EL (cell line): ENCODE data around the gene CCL2.
"Not testable (repeated sequence)": the region's sequence is repeated elsewhere in the genome, so short reads cannot be mapped to it uniquely, and the experiment has no call there.

ENCODE experiments used
- DNase-seq: peaks from one replicate; pipeline ENCODE4 v3.0.0-alpha.2; 2016

The CCL2 gene

DNA sequence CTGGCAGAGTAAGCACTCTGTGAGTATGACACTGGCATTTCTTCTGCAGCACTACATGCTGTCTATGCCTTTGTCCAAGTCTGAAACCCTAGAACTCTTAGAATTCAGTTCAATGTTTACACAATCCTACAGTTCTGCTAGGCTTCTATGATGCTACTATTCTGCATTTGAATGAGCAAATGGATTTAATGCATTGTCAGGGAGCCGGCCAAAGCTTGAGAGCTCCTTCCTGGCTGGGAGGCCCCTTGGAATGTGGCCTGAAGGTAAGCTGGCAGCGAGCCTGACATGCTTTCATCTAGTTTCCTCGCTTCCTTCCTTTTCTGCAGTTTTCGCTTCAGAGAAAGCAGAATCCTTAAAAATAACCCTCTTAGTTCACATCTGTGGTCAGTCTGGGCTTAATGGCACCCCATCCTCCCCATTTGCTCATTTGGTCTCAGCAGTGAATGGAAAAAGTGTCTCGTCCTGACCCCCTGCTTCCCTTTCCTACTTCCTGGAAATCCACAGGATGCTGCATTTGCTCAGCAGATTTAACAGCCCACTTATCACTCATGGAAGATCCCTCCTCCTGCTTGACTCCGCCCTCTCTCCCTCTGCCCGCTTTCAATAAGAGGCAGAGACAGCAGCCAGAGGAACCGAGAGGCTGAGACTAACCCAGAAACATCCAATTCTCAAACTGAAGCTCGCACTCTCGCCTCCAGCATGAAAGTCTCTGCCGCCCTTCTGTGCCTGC is at the start of gene CCL2:
Gene CCL2 (plus strand): TSS at position 635 of the 730 bp plus-strand sequence. CDS start 65 bp downstream, at position 700.
- peak; percentile 92 for DNase-seq

DNA sequence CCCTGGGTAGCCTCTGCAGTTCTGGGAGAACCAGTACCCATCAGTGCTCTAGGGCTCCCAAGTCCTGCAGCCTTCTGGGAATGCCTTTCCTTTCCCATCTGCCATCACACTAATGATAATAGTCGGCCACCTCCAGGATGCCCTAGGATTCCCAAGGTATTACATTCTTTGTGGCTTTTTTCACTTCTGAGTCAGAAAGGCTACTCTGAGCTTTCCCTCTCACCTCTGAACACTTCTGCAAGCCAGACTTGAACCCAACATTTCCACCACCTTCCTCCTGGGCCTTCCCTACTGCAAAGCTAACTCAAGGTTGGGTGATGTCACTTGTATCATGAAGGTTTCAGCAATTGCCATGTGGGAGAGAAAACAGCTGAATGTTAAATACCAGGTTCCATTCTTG is 49.7 kb upstream of the CCL2 start:
- no peak for DNase-seq

GRCh38 chr17:34206569-34206968 is 48.5 kb upstream of the CCL2 start:
- DNase-seq, result no peak

GRCh38 chr17:34207572-34207971 is 47.5 kb upstream of the CCL2 start:
- DNase-seq, result peak; percentile 66

- no peak for DNase-seq
Measured at GRCh38 chr17:34218748-34219147, 36.3 kb upstream of the CCL2 start.

DNA sequence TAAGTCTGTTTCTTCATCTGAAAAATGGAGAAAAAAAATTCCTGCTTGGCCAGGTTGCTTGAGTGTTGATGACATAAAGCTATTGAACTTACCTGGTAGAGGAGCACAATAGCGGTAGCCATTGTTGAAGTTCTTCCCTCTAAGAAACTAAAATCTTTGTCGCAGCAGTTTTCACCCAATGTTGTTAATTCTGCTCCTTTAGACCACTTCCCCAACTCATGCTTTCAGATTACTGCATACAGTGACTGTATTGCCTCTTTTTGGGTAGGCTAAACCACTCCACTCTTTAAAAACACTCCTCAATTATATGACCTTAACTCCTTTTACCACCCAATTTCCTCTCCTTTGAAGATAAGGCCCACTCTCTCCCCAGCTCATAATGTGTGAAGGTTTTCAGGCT is 35.7 kb upstream of the CCL2 start:
- DNase-seq, result no peak

- no peak for DNase-seq
Measured at GRCh38 chr17:34220045-34220751, 34.9 kb upstream of the CCL2 start.

DNA sequence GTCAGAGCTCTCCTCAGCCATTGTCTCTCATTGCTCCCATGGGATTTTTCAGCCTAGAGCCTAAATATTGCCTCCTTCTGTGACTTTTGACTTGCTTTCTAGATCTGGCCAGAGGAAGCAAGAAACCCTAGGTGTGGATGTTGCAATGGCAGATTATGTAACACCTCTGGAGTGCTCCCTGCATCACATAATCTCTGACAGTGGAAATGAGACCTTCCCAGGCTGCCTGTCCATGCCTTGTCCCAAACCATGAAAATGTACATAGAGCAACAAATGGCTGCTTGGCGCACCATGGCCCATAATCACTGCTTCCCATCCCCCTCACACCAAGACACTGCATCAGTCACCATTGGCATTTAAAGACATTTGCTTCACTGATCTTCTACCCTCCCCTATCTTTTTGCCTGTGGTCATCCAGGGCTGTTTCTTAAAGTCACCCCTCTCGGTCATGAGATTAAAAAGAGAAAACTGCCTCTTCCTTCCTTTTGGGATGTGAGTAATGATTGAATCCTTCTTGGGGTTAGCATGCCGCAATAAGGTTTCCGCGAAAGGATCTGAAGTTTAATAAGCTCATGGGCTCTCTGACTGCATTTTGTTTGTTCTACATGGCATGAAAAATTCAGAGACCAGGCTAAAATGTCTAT is 34.2 kb upstream of the CCL2 start:
- DNase-seq, result no peak

DNA sequence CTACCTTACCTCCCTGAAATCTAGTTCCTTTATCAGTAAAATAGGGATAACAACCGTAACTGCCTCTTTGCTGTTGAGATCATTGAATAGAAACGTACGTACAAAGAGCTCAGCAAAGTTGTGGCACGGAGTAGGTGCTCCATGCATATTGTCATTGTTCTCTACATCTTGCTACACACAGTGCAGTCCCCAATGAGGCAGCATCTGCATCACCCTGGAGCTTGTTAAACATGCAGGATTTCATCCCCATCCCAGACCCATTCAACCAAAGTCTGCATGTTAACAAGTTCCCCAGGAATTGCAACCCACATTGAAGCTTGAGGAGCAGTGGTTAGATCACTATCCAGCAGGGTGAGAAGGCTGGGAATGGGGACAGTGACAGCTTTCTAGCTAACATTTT is 33.7 kb upstream of the CCL2 start:
- DNase-seq, result no peak

DNA sequence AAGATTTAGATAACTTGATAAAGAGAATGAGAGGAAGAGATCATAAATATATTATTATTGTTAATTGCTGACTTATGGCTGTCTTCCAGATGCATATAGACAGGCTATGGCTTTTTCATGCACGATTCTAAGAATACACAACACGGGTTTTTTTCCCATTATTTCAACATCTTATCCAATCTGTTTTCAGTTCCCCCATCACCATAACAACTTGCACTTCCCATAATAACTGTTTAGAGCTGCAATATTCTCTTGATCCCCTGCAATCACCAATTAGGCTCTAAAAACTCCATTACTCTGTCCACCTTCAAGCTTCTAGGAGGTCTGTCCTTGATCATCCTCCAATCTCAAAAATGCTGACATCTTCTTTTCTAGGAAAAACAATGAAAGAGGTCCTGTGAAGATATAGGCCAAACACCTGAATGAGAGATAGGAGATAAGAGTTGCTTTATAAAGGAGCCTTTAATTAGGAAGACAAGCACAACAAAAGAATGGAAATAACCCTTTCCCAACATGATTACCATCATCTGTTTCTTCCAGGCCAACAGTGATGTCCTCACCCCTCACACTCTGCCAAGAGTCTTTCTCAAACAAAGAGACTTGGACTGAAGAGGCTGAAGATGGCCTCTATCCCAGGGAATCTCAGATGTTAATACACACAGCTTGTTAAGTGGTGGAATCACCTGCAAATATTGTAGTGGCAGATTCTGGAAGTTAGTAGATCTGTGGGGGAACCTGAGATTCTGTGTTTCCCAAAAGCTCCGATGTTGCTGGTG is 32.2 kb upstream of the CCL2 start:
- DNase-seq, result no peak

DNA sequence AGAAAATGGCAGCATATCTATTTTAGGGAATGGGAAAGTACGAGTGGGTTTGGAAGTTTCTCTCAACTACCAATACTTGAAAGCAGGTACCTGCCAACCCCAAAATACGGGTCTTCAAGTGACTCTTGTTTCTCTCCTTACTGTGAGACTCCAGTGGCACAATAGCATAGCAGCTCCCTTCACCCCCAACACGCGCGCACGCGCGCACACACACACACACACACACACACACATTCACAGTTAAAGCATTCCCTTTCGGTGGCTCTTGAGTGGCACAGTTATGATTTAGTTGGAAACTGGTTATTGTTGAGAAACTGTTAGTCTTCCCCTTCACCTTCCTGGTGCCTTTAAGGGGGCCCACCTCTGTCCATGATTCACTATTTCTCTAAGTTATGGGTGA is 30.0 kb upstream of the CCL2 start:
- no peak for DNase-seq

- peak; percentile 66 for DNase-seq
Measured at GRCh38 chr17:34226011-34226743, 28.9 kb upstream of the CCL2 start.

- no peak for DNase-seq
Measured at GRCh38 chr17:34226744-34227034, 28.4 kb upstream of the CCL2 start.

DNA sequence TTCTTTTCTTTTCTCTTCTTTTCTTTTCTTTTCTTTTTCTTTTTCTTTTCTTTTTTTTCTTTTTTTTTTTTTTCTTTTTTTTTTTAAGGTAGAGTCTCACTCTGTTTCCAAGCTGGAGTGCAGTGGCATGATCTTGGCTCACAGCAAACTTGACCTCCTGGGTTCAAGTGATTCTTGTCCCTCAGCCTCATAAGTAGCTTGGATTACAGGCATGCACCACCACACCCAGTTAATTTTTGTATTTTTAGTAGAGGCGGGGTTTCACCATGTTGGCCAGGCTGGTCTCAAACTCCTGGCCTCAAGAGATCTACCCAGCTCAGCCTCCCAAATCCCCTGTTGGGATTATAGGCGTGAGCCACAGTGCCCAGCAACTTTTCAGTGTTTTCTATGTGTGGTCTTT is 27.8 kb upstream of the CCL2 start:
- not testable (repeated sequence) for DNase-seq

- no peak for DNase-seq
Measured at GRCh38 chr17:34227707-34228106, 27.4 kb upstream of the CCL2 start.

GRCh38 chr17:34228781-34229180 is 26.3 kb upstream of the CCL2 start:
- no peak for DNase-seq

GRCh38 chr17:34230342-34230741 is 24.7 kb upstream of the CCL2 start:
- no peak for DNase-seq

DNA sequence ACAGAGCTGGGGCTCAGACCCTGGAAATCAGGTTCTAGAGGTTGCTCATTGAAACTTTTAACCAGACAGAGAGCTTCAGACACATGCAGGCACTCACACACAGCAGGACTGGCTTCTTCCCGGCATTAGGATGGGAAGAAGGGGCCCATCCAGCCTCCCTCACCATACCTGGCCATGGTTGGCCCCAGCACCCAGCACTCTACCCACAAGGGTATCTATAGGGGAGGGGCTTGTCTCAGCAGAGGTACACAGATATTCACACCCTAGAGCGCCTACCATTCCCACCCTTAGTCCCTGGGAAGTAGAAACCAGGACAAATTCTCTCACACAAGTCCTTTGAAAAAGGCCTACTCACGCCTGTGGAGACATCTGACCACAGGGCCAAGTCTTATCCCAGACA is 20.5 kb upstream of the CCL2 start:
- DNase-seq, result no peak

- peak; percentile 65 for DNase-seq
Measured at GRCh38 chr17:34235389-34236028, 19.6 kb upstream of the CCL2 start.

GRCh38 chr17:34236281-34236892 is 18.7 kb upstream of the CCL2 start:
- no peak for DNase-seq

GRCh38 chr17:34237458-34237857 is 17.6 kb upstream of the CCL2 start:
- DNase-seq, result no peak

GRCh38 chr17:34241062-34241461 is 14.0 kb upstream of the CCL2 start:
- peak; percentile 48 for DNase-seq
